GM18526 (cell line): ENCODE results near the gene DIDO1.

Source experiments
- POLR2A ChIP-seq: IDR thresholded peaks from 3 replicates; pipeline ENCODE4 v1.6.1; 2011; ENCODE audit not compliant: insufficient read length; ENCODE audit errors: extremely low read depth

The DIDO1 gene

DNA sequence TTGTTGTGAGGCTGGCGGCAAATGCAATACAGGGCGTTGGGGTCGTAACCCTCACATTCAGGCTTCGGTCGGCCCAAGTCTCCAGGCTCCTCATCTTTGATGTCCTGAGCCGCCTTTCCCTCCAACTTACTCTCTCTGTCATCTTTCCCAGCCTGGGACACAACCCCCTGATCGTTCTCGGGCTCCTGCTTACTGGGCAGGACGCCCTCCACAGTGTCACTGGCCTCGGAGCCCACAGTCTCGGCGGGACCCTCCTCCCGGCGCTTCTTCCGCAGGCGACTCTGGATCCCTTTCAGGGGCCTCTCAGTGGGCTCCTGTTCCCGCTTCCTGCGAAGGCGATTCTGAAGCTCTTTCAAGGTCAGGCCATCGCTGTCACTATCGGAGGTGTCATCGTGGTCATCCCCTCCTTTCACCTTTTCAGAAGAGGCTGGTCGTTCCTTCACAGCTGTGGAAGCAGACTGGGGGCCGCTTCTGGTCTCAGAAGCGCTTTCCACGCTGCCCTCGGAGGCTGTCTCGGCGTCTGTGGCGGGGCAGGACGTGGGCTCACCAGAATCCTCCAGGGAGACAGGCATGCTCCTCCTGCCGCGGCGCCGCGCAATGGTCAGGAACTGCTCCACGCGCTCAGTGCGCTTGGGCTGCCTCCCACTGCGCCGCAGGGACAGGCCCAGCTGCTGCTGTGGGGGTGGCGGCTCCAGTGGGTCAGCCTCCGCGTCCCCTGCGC lies 15.4 kb downstream of the DIDO1 start:
- no peak for TF ChIP-seq POLR2A

DNA sequence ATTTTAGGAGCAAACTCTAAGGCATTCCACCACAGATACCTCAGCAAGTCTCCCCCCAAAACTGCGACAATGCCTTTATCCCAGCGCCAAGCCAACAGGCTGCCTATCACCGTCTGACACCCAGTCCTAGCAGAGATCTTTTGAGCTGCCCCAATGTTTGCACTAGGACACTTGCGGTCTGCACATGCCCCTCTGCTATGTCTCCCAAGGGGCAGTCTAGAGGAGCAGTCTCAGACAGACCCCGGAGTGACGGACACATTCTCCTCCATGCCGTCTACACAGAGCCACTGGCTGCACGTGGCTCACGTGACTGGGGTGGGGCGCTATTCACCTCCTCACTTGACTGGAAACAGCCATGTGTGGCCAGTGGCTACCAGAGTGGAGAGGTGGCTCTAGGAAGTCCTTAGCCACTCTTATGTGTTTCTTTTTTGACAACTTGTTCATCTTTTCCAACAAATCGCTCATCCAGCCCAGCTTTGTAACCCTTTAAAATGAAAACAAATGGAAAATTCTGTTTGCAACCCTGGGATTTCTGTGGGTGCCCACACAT lies 16.0 kb downstream of the DIDO1 start:
- TF ChIP-seq POLR2A = no peak

DNA sequence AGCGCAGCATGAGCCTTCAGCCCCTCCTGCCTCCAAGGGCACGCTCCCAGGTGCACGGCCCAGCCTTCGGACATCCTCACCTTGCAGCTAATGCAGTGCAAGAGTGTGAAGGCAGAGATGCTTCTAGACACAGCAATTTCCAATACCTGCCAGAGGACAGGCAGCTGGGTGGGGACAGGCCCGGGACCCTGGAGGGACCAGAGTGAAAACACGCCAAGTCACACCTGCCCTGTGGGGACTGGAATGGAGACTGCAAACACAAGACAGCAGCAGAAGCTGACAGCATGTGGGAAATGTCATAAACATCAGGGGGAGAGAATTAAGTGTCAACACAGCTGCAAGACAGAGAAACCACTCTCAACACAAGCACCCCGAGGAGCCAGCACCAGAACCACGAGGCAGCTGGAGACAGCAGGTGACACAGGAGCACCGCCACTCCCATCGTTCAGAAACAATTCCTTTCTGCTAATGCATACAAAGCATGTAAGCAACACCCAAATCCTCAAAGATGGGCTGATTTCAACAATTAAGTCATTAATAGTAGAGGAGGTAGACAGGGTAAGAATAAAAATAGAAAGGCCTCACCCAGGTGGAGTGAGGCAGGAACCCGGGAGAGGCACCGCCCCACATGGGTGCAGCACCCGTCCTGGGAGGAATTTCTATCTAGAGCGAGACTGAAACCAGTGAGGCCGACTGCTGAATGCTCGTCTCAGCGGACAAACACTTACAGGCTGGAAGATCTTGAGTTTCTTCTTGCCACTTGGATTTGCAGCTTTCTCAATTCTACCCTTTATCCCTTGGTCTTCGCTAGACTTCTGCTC lies 17.1 kb downstream of the DIDO1 start:
- TF ChIP-seq POLR2A = no peak

DNA sequence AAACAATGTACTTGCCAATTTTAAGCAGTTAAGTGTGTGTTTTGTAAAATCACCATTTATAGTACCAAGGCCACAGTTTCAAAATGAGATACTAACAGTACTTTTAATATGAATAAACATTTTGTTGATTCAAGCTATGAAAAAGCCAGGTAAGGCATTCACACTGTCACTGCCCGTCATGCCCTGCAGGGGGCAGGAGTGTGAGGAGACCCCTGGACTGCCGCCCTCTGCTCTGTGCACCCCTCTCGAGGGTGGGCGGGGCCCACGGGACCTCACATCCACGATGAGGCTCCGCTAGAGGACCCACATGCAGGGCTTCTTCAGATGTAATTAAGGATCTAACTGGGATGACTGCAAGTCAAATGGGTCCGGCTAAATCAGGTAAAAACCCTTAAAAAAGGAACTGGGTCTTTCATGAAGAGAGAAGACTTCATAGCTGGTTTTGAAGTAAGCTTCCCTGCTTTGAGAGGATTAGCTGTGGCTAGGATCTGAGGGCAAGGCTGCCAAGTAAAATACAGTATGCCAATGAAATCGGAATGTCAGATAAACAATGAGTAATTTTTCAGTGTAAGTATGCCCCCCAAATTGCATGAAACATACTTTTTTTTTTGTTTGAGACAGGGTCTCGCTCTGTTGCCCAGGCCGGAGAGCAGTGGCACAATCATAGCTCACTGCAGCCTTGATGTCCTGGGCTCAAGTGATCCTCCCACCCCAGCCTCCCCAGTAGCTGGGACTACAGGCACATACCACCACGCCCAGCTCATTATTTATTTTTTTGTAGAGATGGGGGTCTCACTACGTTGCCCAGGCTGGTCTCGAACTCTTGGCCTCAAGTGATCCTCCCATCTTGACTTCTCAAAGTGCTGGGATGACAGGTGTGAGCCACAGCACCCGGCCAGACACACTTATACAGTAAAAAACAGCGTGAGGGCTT lies 18.7 kb downstream of the DIDO1 start:
- no peak for TF ChIP-seq POLR2A

DNA sequence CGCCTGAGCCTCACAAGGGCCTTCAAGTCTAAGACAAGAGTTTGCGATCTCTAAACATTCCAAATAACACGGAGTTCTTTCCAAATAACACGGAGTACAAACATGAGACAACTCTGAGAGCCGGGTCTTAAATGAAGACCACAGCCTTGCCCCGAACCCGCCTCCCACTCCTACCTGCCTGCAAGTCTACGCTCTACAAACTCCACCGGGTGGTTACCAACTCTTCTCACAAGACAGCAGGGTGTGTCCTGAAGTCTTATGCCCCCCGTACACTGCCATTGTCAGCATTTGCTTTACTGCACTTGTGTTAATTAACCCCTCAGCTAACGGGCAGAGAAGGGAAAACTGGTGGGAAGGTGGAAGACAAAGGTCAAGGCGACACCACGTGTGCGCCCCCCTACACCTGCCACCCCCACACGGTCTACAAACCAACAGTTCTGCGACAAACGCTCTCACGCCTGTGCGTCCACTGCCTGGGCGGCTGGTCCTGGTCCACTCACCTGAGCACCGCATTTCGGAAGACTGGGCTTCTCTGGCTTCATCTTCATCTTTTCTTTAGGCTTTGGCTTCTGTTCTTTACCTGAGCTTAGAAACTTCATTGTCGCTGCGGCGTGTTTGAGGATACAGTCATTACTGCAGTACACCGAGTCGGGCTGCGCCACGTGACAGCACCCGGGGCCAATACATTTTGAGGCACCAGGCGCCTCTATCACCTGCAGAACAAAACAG lies 19.5 kb downstream of the DIDO1 start:
- TF ChIP-seq POLR2A = no peak

DNA sequence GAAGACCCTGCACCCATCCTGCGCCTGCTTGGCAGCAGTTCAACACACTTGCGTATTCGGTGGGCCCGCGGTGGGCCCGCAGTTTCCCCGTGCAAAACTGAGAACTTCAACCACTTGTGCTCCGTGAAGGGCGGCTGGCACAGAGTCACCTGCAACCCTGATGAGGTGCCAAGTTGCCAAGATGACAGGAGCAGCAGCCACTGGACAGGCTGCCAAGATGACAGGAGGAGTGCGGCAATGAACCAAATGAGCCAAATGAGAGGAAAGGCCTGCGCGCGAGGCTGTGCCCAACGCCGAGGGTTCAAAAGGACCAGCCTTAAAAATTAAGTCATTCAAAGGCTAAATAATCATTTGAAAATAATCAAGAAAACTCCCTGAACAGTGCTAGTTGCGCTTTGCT lies 20.1 kb downstream of the DIDO1 start:
- no peak for TF ChIP-seq POLR2A

DNA sequence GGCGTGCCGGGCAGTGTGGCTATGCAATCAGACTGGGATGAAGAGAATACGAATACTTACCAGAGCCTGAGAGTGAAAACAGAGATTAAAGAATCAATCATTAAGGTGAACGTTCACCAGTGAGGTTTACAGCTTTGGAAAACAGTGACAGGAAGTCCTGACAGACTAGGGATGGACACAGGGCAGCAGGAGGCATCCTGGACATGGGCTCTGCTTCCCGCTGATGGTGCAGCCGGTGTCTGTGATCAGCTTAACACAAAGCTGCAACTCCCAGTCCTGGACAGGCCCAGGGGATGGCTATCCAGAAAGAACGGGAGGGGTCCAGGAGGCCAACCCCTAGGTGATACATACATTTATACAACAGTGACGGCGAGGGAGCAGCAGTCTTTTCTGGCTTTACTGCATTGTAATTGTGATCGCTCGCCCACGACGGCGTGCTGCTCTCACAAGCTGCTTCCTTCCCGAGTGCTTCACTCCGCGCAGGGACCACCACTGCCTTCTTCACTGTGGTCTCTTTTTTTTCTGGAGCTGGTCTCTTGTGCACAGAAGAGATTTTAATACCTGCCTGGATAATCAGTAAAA lies 20.7 kb downstream of the DIDO1 start:
- TF ChIP-seq POLR2A = no peak

DNA sequence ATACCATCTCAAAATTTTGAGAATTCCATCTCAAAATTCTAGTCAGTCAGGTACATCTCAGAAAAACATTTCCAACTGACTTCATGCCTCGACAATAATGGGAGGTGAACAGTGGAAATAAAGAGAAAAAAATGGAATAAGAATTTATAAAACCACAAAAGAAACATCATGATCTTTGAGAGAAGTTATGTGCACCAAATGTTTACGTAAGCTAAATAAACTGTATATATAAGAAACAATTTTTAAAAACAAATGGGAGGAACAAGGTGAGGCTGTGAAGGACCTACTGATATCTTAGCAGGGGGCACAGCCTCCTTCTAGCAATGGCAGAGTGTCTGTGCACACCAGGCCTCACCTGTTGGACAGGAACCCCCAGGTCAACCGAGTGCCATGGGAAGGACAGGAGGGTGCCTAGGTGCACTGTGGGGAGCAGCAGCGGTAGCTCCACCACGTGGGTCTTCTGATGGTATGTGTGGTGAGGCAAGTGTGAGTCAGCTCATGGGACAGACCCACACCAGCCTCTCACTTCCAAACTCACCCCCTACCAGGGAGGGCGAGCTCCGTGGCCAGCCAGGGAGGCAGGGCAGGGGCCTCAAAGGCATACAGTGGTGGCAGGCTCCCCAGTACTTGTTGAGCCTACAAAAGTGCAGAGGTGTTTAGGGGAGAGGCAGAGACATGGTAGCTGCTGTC lies 23.2 kb downstream of the DIDO1 start:
- TF ChIP-seq POLR2A = no peak

DNA sequence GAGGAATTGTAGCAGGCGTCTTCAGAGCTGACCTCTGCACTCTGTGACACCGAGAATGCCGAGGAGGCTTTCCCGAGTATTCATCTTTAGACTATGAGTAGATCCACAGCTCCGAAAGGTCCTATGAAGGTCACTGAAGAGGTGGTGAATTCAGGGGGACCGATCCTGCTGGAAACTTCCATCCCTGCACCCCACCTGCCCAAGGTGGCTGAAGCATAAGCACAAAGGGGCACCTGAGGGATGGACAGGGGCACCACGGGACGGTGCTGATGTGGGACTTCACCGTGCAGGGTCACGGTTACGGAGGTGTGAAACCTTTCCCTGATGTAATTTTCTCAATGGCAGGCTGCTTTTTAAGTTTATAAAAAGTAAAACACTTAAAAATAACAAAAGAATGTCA lies 24.4 kb downstream of the DIDO1 start:
- no peak for TF ChIP-seq POLR2A

DNA sequence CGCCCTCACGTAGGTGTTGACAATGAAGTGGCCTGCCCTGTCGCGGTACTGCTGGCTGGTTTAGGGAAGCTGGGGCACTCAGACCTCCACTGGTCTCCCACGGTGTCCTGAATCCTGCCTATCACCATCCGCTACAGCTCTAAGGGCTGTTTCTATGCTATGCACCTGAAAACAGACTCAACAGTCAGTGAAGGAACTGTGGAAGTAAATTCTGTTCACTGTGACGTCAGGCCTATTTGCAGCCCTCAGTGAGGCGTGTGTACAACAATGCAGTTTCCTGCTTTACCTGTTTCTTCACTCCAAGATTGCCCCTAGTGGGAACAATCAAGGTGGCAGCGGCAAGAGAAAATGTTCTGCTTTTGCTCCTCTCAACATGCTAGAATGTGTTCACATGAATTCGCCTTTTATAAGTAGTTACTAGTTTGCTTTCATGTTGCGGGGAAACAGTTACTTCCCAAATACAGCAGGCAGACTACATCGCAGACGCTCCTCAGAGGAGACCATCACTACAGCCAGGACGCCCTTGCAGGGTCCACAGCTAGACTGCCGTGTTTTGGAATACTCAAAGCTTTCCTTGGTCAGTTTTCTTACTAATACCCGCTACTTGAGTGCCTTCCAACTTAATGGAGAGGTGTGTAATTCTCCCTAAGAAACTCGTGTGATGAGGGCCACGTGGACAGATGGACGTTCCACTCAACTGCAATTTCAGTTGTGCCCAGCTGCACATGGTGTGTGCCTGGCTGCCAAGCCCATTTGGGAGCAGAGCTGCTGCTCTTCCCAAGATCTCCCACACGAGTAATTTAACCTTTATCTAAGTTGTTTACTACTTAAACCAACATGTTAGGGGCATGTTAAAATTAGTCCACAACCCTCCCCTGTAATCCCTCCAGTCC lies 25.4 kb downstream of the DIDO1 start:
- no peak for TF ChIP-seq POLR2A

DNA sequence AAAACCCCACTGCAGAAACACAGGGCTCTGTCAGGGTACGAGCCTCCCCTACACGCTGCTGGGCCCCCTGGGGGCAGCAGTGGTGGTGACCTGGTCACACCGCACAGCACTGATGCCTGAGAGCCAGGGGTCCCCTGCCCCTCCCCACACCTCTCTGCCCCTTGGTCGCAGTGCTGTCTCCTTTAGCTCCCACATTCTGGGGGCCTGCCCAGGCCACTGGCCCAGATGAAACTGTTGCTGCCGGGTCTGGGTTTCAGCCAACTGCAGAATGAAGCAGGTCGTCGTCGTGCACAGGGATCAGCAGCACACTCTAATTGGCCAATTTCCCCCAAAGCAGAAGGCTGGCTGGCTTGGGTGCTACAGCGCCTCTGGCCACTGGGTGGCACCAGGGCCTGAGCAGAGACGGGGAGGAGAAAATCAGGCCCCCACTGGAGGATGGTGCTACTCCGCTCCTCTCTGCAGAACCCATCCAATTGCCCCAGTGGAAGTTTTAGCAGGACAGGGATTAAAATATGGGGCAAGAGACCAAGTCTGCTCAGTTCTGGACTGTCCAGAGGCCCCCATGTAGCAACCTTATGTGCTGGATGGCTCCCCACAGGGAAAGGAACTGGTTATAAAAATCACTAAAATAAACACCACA lies 26.1 kb downstream of the DIDO1 start:
- no peak for TF ChIP-seq POLR2A

DNA sequence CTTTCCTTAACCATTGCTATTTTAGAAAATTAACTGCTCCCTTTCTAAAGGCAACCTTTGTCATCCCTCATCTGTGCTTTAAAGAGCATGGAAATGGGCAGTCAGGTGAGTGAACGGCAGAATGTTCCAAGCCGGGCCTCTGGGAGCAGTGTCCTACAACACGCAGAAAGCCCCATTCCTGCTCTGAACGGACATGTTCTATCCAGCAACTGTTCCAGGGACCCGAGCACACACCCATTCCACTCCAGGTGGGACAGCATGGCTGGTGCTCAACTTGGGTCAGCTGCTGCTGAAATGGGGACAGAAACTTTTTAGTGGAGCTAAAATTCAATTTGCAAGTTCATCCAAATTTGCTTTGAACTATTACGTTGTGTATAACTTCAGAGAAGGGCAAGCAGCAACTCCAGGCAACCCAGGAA lies 26.7 kb downstream of the DIDO1 start:
- no peak for TF ChIP-seq POLR2A

DNA sequence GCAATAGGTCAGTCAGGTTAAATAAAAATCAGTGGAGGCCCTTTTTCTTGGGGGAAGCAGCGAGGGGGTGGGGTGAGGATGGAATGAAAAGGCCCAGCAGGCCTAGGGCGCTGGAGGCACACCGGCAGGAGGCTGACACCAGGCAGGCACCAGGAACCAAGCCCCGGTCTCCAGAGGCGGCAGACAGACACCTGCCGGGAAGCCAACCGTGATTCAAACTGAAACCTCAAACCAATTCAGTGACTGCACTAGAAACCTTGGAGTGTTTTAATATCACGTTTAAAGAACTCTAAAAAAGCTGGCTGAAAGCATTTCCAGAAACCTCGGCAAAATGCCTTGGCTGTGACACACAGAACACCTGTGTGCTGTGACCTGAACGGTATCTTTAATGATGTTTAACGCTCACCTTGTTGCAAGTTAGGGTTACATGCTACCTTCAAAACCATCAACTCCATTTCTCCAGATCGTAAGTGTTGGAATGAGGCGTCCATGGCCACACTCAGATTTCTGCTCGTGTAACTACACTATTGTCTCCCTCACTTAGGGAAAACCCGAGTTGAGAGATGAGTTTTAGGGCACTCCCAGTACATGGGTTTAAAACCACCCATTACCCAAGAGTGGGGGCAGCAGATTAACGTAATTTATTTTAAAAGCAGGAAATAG lies 27.2 kb downstream of the DIDO1 start:
- no peak for TF ChIP-seq POLR2A
